ENCODE measurements around the gene CSRP2.

The CSRP2 gene

DNA sequence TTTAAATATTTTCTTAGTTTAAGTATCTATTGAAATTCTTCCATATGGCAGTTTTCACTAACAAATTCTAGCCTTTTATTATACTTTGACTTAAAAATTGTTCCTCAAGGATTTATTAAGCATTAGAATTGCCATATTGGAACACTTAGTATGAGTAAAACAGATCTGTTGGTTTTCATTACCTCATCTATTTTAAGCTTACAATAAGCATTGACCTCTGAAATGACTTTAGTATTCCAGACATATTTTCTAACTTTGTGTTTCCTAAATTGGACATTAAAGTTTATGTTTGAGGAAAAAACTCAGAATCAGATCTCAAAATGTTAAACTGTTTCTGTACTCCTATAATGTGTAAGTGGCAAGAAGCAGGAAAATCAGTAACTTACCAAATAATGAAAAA, 48.4 kb downstream of the CSRP2 start:
- no peak overlapping the region for H3K4me3 ChIP-seq (ENCODE audit: insufficient read depth, low read depth, low read length, poor library complexity, severe bottlenecking)
- no peak overlapping the region for H3K27ac ChIP-seq (ENCODE audit: insufficient read depth, low read length, poor library complexity, severe bottlenecking)
- no peaks in the 10 kb centered on the region for H3K9me3 ChIP-seq (ENCODE audit: control insufficient read depth, low read length)
- no peak for DNase-seq
- peaks cover 37% of the 10 kb centered on the region for H3K36me3 ChIP-seq (ENCODE audit: control insufficient read depth, insufficient read depth, low read length)
- H3K27me3 ChIP-seq (replicated peaks; ENCODE audit: control insufficient read depth, insufficient read depth, low read length, poor library complexity, severe bottlenecking) = no peaks in the 10 kb centered on the region
- H3K4me1 ChIP-seq (ENCODE audit: control insufficient read depth, insufficient read depth, low read length, poor library complexity, severe bottlenecking) = no peaks in the 10 kb centered on the region

DNA sequence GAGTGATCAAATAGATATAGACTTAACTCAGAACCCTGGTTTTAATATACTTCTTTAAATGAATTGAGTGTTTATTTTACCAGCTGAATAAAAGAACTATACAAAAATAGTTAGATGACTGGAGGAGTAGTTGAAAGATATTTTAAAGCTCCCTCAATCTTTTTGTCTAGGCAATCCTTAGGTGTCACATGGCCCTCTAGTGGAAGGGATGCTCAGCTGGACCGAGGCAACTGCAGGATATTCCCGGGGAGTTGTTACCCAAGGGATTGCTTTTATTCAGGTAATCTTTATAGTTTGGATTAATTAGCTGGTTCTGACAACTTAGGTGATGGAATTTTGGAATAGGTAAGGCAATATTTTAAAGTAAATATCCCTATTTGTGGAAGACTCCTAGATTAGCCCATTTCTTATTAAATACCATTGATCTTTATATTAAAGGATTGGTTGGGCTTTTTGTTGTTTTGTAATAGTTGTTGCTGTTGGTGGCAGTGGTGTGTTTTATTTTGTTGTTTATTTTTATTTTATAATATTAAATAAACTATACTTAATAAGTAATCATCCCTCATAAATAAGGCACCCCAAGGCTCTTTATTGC, 57.8 kb downstream of the CSRP2 start:
- no peaks in the 10 kb centered on the region for H3K9me3 ChIP-seq (ENCODE audit: control insufficient read depth, low read length)
- no peaks in the 10 kb centered on the region for H3K4me1 ChIP-seq (ENCODE audit: control insufficient read depth, insufficient read depth, low read length, poor library complexity, severe bottlenecking)
- no peak overlapping the region for H3K27ac ChIP-seq (ENCODE audit: insufficient read depth, low read length, poor library complexity, severe bottlenecking)
- H3K4me3 ChIP-seq (ENCODE audit: insufficient read depth, low read depth, low read length, poor library complexity, severe bottlenecking) = no peak overlapping the region
- H3K36me3 ChIP-seq (ENCODE audit: control insufficient read depth, insufficient read depth, low read length) = peaks cover 20% of the 10 kb centered on the region
- H3K27me3 ChIP-seq (replicated peaks; ENCODE audit: control insufficient read depth, insufficient read depth, low read length, poor library complexity, severe bottlenecking) = no peaks in the 10 kb centered on the region
- no peak for DNase-seq

DNA sequence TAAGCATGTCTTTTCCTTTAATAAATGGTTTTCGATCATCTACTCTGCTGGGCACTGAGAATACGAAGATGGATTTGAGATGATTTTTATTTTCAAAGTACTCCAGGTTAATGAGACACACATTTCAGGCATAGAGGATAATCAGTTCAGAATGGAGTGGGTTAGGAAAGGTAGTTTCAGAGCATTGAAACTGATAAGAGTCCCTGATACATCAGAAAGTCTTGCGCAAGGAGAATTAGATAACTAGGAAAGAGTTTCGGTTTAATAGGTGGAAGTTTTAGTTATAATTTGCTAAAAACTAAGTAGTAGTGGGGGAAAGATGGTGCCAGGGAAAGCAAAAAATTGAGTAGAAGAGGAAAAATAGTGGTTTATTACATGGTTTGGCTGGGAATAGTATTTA, 64.8 kb downstream of the CSRP2 start:
- Histone ChIP-seq H3K4me1 (ENCODE audit: control insufficient read depth, insufficient read depth, low read length, poor library complexity, severe bottlenecking) (no peaks in the 10 kb centered on the region), H3K9me3 (ENCODE audit: control insufficient read depth, low read length) (no peaks in the 10 kb centered on the region), H3K27ac (ENCODE audit: insufficient read depth, low read length, poor library complexity, severe bottlenecking) (no peak overlapping the region), H3K4me3 (ENCODE audit: insufficient read depth, low read depth, low read length, poor library complexity, severe bottlenecking) (no peak overlapping the region), H3K27me3 (replicated peaks; ENCODE audit: control insufficient read depth, insufficient read depth, low read length, poor library complexity, severe bottlenecking) (no peaks in the 10 kb centered on the region), H3K36me3 (ENCODE audit: control insufficient read depth, insufficient read depth, low read length) (peaks cover 26% of the 10 kb centered on the region)
- DNase-seq = no peak

DNA sequence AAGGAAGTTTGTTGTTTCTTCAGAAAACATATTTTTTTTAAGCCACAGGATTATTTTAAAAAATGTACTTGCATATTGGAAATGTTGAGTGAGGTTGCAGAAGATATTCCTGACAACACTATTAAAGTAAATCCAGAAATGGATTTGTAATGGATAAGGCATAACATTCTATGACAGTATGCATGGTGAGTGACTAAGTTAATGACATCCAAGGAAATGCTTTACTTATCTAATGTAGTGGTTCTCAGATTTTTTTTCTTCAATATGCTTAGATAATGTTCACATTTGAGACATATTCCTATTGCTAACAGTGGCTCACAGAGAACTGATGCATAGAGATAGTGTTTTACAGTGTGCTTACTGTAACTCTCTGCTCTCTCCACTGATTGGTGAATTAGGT, 65.6 kb downstream of the CSRP2 start:
- H3K4me1 ChIP-seq (ENCODE audit: control insufficient read depth, insufficient read depth, low read length, poor library complexity, severe bottlenecking) = no peaks in the 10 kb centered on the region
- H3K27ac ChIP-seq (ENCODE audit: insufficient read depth, low read length, poor library complexity, severe bottlenecking) = no peak overlapping the region
- H3K4me3 ChIP-seq (ENCODE audit: insufficient read depth, low read depth, low read length, poor library complexity, severe bottlenecking) = no peak overlapping the region
- H3K27me3 ChIP-seq (replicated peaks; ENCODE audit: control insufficient read depth, insufficient read depth, low read length, poor library complexity, severe bottlenecking) = no peaks in the 10 kb centered on the region
- H3K36me3 ChIP-seq (ENCODE audit: control insufficient read depth, insufficient read depth, low read length) = peaks cover 29% of the 10 kb centered on the region
- no peak for DNase-seq
- no peaks in the 10 kb centered on the region for H3K9me3 ChIP-seq (ENCODE audit: control insufficient read depth, low read length)

DNA sequence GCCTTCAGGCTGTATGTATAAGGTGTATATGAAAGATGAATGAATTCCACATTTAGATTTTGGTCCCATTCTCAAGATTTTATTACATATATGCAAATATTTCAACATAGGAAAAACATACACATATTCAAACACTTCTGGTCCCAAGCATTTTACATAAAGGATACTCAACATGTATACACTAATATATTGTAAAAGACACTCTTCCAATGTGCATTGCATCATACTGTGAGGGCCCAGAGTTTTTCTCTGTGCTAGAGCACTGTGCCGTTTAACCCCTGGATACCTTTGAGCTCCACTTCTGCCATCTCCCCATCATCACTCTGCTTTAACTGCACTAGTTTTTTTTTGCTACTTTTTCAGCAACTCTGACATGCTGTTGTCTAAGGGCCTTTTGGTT, 66.8 kb downstream of the CSRP2 start:
- Histone ChIP-seq H3K4me3 (ENCODE audit: insufficient read depth, low read depth, low read length, poor library complexity, severe bottlenecking) (no peak overlapping the region), H3K27ac (ENCODE audit: insufficient read depth, low read length, poor library complexity, severe bottlenecking) (no peak overlapping the region), H3K27me3 (replicated peaks; ENCODE audit: control insufficient read depth, insufficient read depth, low read length, poor library complexity, severe bottlenecking) (no peaks in the 10 kb centered on the region), H3K9me3 (ENCODE audit: control insufficient read depth, low read length) (no peaks in the 10 kb centered on the region), H3K36me3 (ENCODE audit: control insufficient read depth, insufficient read depth, low read length) (peaks cover 37% of the 10 kb centered on the region), H3K4me1 (ENCODE audit: control insufficient read depth, insufficient read depth, low read length, poor library complexity, severe bottlenecking) (no peaks in the 10 kb centered on the region)
- no peak for DNase-seq

DNA sequence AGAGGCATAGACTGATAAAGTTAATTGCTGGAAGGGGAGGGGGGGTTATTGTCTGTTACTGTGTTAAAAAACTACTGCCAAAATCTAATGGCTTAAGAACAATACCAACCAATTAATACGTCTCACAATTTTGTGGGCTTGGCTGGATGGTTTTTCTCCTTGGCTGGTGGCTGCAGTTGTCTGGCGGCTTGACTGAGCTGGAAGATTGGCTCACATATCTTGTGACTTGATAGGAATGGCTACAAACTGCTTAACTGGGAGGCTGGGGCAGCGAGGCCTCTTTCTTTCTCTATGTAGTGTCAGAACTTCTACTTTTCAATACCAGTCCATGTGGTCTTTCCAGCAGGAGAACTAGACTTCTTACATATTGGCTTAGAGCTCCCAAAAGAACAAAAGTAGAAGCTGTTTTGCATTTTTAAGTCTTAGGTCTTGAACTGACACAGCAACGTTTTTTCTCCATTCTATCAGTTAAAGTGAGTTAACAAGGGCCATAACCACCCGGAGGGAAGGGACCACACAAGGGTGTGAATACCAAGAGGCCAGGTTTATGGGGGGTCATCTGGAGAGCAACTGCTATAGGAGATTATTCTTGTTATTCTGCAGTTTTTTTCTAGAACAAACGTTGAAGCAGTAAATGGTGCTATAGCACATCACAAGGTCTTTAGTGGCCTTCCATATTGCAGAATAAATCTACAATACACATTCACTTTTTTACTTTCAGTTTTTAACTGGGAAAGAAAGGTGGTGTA, 68.0 kb downstream of the CSRP2 start:
- no peaks in the 10 kb centered on the region for H3K9me3 ChIP-seq (ENCODE audit: control insufficient read depth, low read length)
- H3K27me3 ChIP-seq (replicated peaks; ENCODE audit: control insufficient read depth, insufficient read depth, low read length, poor library complexity, severe bottlenecking) = no peaks in the 10 kb centered on the region
- H3K4me1 ChIP-seq (ENCODE audit: control insufficient read depth, insufficient read depth, low read length, poor library complexity, severe bottlenecking) = no peaks in the 10 kb centered on the region
- H3K27ac ChIP-seq (ENCODE audit: insufficient read depth, low read length, poor library complexity, severe bottlenecking) = no peak overlapping the region
- peaks cover 42% of the 10 kb centered on the region for H3K36me3 ChIP-seq (ENCODE audit: control insufficient read depth, insufficient read depth, low read length)
- no peak for DNase-seq
- H3K4me3 ChIP-seq (ENCODE audit: insufficient read depth, low read depth, low read length, poor library complexity, severe bottlenecking) = no peak overlapping the region
